ENCODE measurements around the gene PIEZO1. TPM values are rescaled to one million over a fixed set of nuclear protein-coding genes. Genes with fewer than 3 reads are reported as not detected.

The PIEZO1 gene
- total RNA-seq, 1 experiment from 2014 or later: 224 TPM

DNA sequence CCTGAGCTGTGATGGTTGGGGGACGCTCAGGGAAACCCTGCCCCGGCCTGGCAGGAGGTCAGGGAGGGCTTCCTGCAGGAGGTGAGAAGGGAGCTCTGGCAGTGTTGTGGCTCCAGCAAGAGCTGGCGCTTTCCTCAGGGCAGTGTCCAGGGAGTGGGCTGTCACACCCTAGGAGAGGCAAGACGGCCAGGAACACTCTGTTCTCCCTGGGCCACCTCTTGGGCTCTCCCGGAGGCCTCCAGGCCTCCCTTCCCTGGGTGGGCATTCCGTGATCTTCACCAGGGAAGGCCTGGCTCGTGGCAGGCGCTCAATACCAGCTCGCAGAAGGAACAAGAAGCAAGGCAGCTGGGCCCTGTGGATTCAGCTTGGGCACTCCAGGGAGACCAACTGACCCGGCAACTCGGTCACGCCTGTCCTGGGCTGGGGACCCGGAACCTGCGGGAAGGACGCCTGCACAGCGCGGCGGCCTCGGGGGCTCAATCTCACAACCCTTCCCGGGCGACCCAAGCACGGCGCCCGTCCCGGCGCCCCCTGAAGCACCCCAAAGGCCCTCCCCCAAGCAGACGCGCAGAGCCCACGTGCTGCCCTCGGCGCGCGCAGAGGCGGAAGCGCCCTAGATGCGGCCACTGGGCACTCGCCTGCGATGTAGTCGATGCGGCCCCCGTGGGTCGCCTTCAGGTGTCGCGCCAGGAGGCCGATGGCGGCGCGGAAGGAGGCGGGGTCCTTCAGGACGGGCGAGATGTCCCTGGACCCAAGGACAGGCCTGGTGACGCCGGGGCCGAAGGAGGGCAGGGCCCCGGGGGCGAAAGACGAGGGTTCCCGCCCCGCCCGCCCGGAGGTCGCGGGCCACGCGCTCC, 26.1 kb upstream of the PIEZO1 start (continued):
- TF ChIP-seq, protein P1, sequence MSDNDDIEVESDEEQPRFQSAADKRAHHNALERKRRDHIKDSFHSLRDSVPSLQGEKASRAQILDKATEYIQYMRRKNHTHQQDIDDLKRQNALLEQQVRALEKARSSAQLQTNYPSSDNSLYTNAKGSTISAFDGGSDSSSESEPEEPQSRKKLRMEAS (IDR thresholded peaks at IDR 0.05): no peak
- TF ChIP-seq FOSL1 (IDR thresholded peaks at IDR 0.05; ENCODE audit: low read depth): no peak
- no peak for TF ChIP-seq SRF (IDR thresholded peaks at IDR 0.05; ENCODE audit: low read depth)

- Histone ChIP-seq H2AFZ (ENCODE audit: low read depth, low read length, poor library complexity, severe bottlenecking) (no peak overlapping the region), H3K9ac (ENCODE audit: low read length) (peak overlapping the region; percentile 87), H3K27ac (ENCODE audit: low read depth, low read length) (peak overlapping the region; percentile 100), H3K9me2 (ENCODE audit: insufficient read depth) (no peaks in the 10 kb centered on the region), H3K9me3 (ENCODE audit: control insufficient read depth in 1 of 2, insufficient read depth in 1 of 2, low read depth in 1 of 2, low read length in 2 of 2) (no peaks in the 10 kb centered on the region), H4K20me1 (ENCODE audit: insufficient read depth) (peaks cover 4% of the 10 kb centered on the region; the same call in 1 of the 2 replicates), H3K4me3 (replicated peaks in 1 of 2; ENCODE audit: low read depth in 1 of 2, low read length in 2 of 2) (peak overlapping the region; percentile 72 to 75), H3K27me3 (ENCODE audit: insufficient read depth, low read length) (no peaks in the 10 kb centered on the region), H3K4me1 (ENCODE audit: control insufficient read depth in 1 of 2, insufficient read depth in 2 of 2, low read length in 2 of 2) (peaks cover 22 to 56% of the 10 kb centered on the region in 2 experiments), H3K36me3 (ENCODE audit: control insufficient read depth in 1 of 2, insufficient read depth in 2 of 2, low read length in 2 of 2) (peaks cover 19 to 52% of the 10 kb centered on the region in 2 experiments; a peak in 3 of 4 replicates), H3K4me2 (ENCODE audit: low read length) (peak overlapping the region; percentile 94), H3K79me2 (ENCODE audit: insufficient read depth, low read length) (peaks cover 55% of the 10 kb centered on the region)
- TF ChIP-seq CTCF (IDR thresholded peaks at IDR 0.05 in 2 of 3, conservative IDR thresholded peaks at IDR 0.05 in 1 of 3; ENCODE audit: borderline replicate concordance in 1 of 3, insufficient read depth in 1 of 3, low read depth in 2 of 3, low read length in 2 of 3) (no peak), TCF7L2 (IDR thresholded peaks at IDR 0.05; ENCODE audit: borderline replicate concordance, extremely low read depth, insufficient read depth, insufficient read length) (no peak)
- CTCF ChIA-PET: interaction anchor here (0.7 to 4.9 kb wide), 6 partner anchors 26 to 361 kb away, joined by 3 to 33 read pairs (median 3); partner anchors contain the start of genes CDH15, GALNS, PIEZO1 and TRAPPC2L
- POLR2A ChIA-PET: interaction anchor here (0.7 to 3.2 kb wide), 5 partner anchors 9 to 408 kb away, joined by 3 to 16 read pairs (median 10); partner anchors contain the start of genes CDH15, PIEZO1 and ZNF778
- intact Hi-C loops (cut with micrococcal nuclease): loop anchor here (10.0 kb wide), 2 partner anchors 244 to 754 kb away; partner anchors contain the start of gene RPL13
- DNase-seq (ENCODE audit: low read depth, low spot score): no peak
- RAD21 ChIA-PET (ENCODE audit: low non-redundant PET in 1 of 2, low total read pairs in 2 of 2, uncharacterized antibody in 2 of 2, unreplicated experiment in 2 of 2): no interaction called here
- BruUV-seq (replicated peaks): no TSS peak
- ATAC-seq: peak; percentile 4; the same call in 1 of the 2 replicates
Observed at GRCh38 chr16:88810166-88810911, 25.3 kb upstream of the PIEZO1 start.

Measured in HCT116 (cell line).